Activated naive CD4-positive, alpha-beta T cell treated with anti-CD3 and anti-CD28 coated beads, Interleukin-2, amount 50 U/mL, for 72 hours (primary cell): ENCODE results near the gene CLPTM1. TPM values are rescaled to one million over a fixed set of nuclear protein-coding genes. Genes with fewer than 3 reads are reported as not detected.
"Not testable (repeated sequence)": the region's sequence is repeated elsewhere in the genome, so short reads cannot be mapped to it uniquely, and the experiment has no call there.

Experiments used
- ATAC-seq, 2 donors: fragments of 150-1000 bp; cut with Tn5 transposase; 2 replicates each; pipeline ENCODE4 v1.10.0; 2021; ENCODE audit warnings: mild to moderate bottlenecking in 2 of 2, moderate library complexity in 2 of 2
- DNase-seq, 2 donors: peaks; one replicate each; pipeline ENCODE4 v3.0.0; 2021 to 2022; ENCODE audit warnings: low spot score in 2 of 2
- H3K27ac Mint-ChIP-seq, 2 donors: one replicate each; pipeline ENCODE4 v1.8.0; 2022; ENCODE audit warnings: mild to moderate bottlenecking in 2 of 2, mixed read lengths in 2 of 2
- H3K36me3 Mint-ChIP-seq, 2 donors: one replicate each; pipeline ENCODE4 v1.8.0; 2022; ENCODE audit warnings: mixed read lengths in 2 of 2
- H3K9me3 Mint-ChIP-seq, 2 donors: one replicate each; pipeline ENCODE4 v1.8.0; 2022; ENCODE audit warnings: mixed read lengths in 2 of 2
- total RNA-seq, 2 donors: library from RNA; stranded (reverse); gene quantifications; one replicate each; pipeline ENCODE4 v1.2.3, GENCODE V29; 2022

The CLPTM1 gene, protein sequence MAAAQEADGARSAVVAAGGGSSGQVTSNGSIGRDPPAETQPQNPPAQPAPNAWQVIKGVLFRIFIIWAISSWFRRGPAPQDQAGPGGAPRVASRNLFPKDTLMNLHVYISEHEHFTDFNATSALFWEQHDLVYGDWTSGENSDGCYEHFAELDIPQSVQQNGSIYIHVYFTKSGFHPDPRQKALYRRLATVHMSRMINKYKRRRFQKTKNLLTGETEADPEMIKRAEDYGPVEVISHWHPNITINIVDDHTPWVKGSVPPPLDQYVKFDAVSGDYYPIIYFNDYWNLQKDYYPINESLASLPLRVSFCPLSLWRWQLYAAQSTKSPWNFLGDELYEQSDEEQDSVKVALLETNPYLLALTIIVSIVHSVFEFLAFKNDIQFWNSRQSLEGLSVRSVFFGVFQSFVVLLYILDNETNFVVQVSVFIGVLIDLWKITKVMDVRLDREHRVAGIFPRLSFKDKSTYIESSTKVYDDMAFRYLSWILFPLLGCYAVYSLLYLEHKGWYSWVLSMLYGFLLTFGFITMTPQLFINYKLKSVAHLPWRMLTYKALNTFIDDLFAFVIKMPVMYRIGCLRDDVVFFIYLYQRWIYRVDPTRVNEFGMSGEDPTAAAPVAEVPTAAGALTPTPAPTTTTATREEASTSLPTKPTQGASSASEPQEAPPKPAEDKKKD
- total RNA-seq: 10 to 100 TPM; 54.0 to 58.5 TPM

DNA sequence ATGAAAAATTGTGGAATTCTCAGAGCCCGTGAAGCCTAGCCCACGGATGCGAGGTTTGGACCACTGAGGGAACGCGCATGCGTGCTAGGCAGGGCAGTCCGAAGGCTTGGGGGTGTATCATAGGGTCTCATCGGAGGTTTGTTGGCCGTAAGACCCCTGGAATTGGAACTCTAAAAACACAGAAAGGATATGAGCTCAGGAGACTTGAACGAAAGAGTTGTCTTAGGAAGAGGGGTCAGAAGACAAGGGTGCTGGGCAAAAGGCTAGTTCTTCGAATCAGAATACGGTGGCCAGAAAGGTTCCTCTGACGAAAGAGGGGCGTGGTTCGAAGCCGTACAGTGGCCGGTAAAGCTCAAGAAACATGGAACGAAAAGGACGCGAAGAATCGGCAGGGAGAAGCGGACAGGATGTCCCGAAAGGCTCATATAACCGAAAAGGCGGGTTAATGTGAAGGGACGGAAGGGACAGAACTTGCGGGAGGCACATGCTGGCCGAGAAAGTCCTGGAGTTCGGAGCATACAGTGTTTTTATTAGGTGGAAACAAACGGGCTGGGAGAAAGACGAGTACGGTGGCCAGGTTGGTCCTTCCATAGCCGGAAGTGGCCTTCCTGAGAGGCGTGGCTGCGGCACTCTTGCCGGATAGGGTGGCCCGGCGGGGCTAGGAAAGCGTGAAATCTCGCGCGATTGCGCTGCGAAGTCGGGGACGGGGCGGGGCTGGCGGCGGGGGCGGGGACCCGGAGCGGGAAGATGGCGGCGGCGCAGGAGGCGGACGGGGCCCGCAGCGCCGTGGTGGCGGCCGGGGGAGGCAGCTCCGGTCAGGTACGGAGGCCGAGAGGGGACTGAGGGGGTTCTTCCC, at the start of gene CLPTM1:
Gene CLPTM1 (plus strand): TSS at position 732 of the 856 bp plus-strand sequence. CDS start 16 bp downstream, at position 748.
- H3K36me3 Mint-ChIP-seq: peaks cover 4 to 7% of the 10 kb centered on the region in 2 donors
- peak within 1 kb of the TSS; percentile 93 to 99 for H3K27ac Mint-ChIP-seq
- ATAC-seq (peak; percentile 97), DNase-seq (peak; percentile 93 to 96)
- no peaks in the 10 kb centered on the region for H3K9me3 Mint-ChIP-seq

DNA sequence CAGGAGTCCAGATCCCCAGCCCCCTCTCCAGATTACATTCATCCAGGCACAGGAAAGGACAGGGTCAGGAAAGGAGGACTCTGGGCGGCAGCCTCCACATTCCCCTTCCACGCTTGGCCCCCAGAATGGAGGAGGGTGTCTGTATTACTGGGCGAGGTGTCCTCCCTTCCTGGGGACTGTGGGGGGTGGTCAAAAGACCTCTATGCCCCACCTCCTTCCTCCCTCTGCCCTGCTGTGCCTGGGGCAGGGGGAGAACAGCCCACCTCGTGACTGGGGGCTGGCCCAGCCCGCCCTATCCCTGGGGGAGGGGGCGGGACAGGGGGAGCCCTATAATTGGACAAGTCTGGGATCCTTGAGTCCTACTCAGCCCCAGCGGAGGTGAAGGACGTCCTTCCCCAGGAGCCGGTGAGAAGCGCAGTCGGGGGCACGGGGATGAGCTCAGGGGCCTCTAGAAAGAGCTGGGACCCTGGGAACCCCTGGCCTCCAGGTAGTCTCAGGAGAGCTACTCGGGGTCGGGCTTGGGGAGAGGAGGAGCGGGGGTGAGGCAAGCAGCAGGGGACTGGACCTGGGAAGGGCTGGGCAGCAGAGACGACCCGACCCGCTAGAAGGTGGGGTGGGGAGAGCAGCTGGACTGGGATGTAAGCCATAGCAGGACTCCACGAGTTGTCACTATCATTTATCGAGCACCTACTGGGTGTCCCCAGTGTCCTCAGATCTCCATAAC, 49.6 kb upstream of the CLPTM1 start, which contains the start of gene APOE:
Gene APOE (plus strand): TSS at position 360 of the 724 bp plus-strand sequence. CDS start 829 bp downstream, outside the sequence.
- no peak for DNase-seq
- Mint-ChIP-seq H3K9me3 (no peaks in the 10 kb centered on the region), H3K36me3 (peaks cover 0 to 5% of the 10 kb centered on the region in 2 donors), H3K27ac (no peak within 1 kb of the TSS)
- ATAC-seq: peak in 1 of 2 donors; percentile 10

DNA sequence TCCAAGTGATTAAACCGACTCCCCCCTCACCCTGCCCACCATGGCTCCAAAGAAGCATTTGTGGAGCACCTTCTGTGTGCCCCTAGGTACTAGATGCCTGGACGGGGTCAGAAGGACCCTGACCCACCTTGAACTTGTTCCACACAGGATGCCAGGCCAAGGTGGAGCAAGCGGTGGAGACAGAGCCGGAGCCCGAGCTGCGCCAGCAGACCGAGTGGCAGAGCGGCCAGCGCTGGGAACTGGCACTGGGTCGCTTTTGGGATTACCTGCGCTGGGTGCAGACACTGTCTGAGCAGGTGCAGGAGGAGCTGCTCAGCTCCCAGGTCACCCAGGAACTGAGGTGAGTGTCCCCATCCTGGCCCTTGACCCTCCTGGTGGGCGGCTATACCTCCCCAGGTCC, 47.6 kb upstream of the CLPTM1 start:
- H3K9me3 Mint-ChIP-seq: no peaks in the 10 kb centered on the region
- peaks cover 0 to 2% of the 10 kb centered on the region in 2 donors for H3K36me3 Mint-ChIP-seq
- no peak overlapping the region for H3K27ac Mint-ChIP-seq
- ATAC-seq: no peak
- no peak for DNase-seq

DNA sequence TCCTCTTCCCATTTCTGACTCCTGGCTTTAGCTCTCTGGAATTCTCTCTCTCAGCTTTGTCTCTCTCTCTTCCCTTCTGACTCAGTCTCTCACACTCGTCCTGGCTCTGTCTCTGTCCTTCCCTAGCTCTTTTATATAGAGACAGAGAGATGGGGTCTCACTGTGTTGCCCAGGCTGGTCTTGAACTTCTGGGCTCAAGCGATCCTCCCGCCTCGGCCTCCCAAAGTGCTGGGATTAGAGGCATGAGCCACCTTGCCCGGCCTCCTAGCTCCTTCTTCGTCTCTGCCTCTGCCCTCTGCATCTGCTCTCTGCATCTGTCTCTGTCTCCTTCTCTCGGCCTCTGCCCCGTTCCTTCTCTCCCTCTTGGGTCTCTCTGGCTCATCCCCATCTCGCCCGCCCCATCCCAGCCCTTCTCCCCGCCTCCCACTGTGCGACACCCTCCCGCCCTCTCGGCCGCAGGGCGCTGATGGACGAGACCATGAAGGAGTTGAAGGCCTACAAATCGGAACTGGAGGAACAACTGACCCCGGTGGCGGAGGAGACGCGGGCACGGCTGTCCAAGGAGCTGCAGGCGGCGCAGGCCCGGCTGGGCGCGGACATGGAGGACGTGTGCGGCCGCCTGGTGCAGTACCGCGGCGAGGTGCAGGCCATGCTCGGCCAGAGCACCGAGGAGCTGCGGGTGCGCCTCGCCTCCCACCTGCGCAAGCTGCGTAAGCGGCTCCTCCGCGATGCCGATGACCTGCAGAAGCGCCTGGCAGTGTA, 46.9 kb upstream of the CLPTM1 start:
- ATAC-seq (no peak), DNase-seq (no peak)
- Mint-ChIP-seq H3K27ac (no peak overlapping the region), H3K9me3 (no peaks in the 10 kb centered on the region), H3K36me3 (no peaks in the 10 kb centered on the region)

DNA sequence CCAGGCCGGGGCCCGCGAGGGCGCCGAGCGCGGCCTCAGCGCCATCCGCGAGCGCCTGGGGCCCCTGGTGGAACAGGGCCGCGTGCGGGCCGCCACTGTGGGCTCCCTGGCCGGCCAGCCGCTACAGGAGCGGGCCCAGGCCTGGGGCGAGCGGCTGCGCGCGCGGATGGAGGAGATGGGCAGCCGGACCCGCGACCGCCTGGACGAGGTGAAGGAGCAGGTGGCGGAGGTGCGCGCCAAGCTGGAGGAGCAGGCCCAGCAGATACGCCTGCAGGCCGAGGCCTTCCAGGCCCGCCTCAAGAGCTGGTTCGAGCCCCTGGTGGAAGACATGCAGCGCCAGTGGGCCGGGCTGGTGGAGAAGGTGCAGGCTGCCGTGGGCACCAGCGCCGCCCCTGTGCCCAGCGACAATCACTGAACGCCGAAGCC, 46.3 kb upstream of the CLPTM1 start:
- Mint-ChIP-seq H3K9me3 (no peaks in the 10 kb centered on the region), H3K36me3 (no peaks in the 10 kb centered on the region)
- no peak for ATAC-seq

DNA sequence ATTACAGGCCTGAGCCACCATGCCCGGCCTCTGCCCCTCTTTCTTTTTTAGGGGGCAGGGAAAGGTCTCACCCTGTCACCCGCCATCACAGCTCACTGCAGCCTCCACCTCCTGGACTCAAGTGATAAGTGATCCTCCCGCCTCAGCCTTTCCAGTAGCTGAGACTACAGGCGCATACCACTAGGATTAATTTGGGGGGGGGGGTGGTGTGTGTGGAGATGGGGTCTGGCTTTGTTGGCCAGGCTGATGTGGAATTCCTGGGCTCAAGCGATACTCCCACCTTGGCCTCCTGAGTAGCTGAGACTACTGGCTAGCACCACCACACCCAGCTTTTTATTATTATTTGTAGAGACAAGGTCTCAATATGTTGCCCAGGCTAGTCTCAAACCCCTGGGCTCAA, 45.4 kb upstream of the CLPTM1 start:
- ATAC-seq: no peak
- Mint-ChIP-seq H3K9me3 (no peaks in the 10 kb centered on the region), H3K27ac (no peak overlapping the region), H3K36me3 (no peaks in the 10 kb centered on the region)
- no peak for DNase-seq

More for the DNA sequence above, 46.3 kb upstream of the CLPTM1 start:
- no peak overlapping the region for H3K27ac Mint-ChIP-seq
- no peak for DNase-seq

DNA sequence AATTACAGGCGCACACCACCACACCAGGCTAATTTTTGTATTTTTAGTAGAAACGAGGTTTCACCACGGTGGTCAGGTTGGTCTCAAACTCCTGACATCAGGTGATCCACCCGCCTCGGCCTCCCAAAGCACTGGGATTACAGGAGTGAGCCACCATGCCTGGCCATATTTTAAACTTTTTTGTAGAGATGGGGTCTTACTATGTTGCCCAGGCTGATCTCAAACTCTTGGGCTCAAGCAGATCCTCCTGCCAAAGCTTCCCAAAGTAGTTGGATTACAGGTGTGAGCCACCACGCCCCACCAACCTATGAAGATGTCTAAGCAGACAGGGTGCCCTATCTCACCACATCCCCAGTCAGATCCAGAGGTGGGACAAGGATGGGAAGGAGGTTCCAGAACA, 43.3 kb upstream of the CLPTM1 start:
- H3K36me3 Mint-ChIP-seq, H3K27ac Mint-ChIP-seq, ATAC-seq, H3K9me3 Mint-ChIP-seq, DNase-seq: not testable (repeated sequence)

DNA sequence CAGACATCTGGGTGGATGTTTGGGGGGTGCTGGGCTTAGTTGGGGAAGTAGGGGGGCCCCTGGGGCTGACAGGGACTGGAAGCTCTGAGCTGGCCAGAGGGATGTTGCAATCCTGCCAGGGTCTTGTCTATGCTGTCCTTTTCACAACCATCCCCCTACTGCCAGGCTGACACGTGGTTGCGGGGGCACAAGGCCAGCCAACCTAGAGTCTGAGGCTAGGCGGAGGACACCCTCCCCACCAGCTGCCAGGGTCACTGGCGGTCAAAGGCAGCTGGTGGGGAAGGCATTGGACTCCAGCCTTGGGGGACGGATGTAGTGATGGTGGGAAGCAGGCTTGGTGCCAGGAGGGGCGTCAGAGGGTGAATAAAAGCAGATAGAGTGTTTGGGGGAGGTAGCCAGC, 42.3 kb upstream of the CLPTM1 start:
- Mint-ChIP-seq H3K9me3 (no peaks in the 10 kb centered on the region), H3K27ac (no peak overlapping the region), H3K36me3 (no peaks in the 10 kb centered on the region)
- ATAC-seq (no peak), DNase-seq (no peak)

DNA sequence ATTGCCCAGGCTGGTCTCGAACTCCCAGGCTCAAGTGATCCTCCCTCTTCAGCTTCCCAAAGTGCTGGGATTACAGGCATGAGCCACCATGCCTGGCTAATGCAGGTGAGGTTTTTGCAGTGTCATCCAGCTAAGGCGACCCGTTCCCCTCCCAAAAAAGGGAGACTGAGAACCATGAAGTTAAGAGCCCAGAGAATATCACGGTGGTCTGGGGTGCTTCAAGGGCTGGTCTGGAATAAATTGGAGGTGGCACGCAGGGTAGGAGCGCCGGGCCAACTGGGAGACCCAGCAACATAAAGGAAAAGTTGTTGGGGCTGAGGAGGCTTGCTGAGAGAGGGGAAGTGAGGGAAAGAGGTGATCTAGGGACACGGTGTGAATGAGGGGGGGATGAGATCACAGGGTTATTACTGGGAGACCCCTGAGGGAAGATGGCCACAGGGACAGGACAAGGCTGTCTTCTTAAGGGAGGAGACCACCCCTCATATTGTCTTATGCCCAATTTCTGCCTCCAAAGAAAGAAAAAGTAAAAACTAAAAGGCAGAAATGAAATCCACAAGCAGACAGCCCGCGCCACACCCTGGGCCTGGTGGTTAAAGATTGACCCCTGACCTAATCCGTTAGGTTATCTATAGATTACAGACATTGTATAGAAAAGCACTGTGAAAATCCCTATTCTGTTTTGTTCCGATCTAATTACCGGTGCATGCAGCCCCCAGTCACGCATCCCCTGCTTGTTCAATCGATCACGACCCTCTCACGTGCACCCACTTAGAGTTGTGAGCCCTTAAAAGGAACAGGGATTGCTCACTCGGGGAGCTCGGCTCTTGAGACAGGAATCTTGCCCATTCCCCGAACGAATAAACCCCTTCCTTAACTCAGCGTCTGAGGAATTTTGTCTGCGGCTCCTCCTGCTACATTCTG, 41.4 kb upstream of the CLPTM1 start:
- not testable (repeated sequence) for ATAC-seq, H3K36me3 Mint-ChIP-seq, H3K9me3 Mint-ChIP-seq, DNase-seq
- peak overlapping the region; percentile 59 to 60 for H3K27ac Mint-ChIP-seq

DNA sequence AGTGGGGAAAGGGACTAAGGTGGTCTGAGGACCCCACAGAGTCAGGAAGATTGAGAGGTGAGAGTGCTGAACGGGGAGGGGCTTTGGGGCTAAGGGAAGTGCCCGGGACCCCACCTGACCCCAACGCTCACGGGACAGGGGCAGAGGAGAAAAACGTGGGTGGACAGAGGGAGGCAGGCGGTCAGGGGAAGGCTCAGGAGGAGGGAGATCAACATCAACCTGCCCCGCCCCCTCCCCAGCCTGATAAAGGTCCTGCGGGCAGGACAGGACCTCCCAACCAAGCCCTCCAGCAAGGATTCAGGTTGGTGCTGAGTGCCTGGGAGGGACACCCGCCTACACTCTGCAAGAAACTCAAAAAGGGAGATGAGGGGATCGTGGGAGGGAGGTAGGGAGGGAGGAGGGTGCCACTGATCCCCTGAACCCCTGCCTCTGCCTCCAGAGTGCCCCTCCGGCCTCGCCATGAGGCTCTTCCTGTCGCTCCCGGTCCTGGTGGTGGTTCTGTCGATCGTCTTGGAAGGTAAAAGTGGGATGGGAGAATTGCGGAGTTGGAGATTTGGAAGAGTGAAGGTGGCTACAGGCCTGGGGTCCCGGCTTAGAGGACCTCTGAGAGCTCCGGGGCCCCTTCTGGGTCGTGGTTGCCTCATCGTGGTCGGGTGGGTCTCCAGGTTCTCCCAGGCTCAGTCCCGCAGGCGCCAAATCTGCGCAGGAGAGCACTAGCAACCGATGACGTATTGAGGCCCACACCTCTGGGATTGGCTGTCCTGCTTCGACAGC, 40.6 kb upstream of the CLPTM1 start, which contains the start of gene APOC1:
Gene APOC1 (plus strand): TSS at position 176 of the 774 bp plus-strand sequence. CDS start 284 bp downstream, at position 460.
- H3K9me3 Mint-ChIP-seq, H3K36me3 Mint-ChIP-seq: not testable (repeated sequence)
- H3K27ac Mint-ChIP-seq: peak within 1 kb of the TSS; percentile 59 to 95
- peak; percentile 79 to 82 for DNase-seq
- ATAC-seq: peak; percentile 99

DNA sequence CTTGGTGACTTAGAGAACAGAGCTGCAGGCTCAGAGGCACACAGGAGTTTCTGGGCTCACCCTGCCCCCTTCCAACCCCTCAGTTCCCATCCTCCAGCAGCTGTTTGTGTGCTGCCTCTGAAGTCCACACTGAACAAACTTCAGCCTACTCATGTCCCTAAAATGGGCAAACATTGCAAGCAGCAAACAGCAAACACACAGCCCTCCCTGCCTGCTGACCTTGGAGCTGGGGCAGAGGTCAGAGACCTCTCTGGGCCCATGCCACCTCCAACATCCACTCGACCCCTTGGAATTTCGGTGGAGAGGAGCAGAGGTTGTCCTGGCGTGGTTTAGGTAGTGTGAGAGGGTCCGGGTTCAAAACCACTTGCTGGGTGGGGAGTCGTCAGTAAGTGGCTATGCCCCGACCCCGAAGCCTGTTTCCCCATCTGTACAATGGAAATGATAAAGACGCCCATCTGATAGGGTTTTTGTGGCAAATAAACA, 30.9 kb upstream of the CLPTM1 start:
- ATAC-seq (no peak), DNase-seq (no peak)
- Mint-ChIP-seq H3K9me3 (no peaks in the 10 kb centered on the region), H3K27ac (no peak overlapping the region), H3K36me3 (no peaks in the 10 kb centered on the region)

DNA sequence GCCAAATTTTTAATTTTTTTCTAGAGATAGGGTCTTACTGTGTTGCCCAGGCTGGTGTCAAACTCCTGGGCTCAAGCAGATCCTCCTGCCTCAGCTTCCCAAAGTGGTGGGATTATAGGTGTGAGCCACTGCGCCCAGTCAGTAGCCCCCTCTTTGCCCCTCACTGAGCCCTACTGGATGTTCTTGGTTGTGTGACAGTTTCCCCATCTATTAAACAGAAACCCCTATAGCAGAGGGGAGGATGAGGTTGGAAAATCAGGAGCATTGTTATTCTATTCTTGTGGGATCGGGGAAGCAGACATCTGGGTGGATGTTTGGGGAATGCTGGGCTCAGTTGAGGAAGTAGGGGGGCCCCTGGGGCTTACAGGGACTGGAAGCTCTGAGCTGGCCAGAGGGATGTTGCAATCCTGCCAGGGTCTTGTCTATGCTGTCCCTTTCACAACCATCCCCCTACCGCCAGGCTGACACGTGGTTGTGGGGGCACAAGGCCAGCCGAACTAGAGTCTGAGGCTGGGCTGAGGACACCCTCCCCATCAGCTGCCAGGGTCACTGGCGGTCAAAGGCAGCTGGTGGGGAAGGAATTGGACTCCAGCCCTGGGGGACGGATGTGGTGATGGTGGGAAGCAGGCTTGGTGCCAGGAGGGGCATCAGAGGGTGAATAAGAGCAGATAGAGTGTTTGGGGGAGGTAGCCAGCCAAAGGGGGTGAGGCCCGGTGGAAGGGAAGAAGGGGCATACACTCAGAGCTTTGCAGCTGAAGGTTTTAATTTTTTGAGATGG, 29.9 kb upstream of the CLPTM1 start:
- Mint-ChIP-seq H3K9me3 (no peaks in the 10 kb centered on the region), H3K36me3 (no peaks in the 10 kb centered on the region), H3K27ac (no peak overlapping the region)
- no peak for DNase-seq
- ATAC-seq: no peak
